Measurements from ENCODE around the gene IGDCC3. TPM values are rescaled to one million over a fixed set of nuclear protein-coding genes. Genes with fewer than 3 reads are reported as not detected.

IGDCC3 gene
- polyA plus RNA-seq, 1 donor from 2014 or later, result 14.4 TPM

DNA sequence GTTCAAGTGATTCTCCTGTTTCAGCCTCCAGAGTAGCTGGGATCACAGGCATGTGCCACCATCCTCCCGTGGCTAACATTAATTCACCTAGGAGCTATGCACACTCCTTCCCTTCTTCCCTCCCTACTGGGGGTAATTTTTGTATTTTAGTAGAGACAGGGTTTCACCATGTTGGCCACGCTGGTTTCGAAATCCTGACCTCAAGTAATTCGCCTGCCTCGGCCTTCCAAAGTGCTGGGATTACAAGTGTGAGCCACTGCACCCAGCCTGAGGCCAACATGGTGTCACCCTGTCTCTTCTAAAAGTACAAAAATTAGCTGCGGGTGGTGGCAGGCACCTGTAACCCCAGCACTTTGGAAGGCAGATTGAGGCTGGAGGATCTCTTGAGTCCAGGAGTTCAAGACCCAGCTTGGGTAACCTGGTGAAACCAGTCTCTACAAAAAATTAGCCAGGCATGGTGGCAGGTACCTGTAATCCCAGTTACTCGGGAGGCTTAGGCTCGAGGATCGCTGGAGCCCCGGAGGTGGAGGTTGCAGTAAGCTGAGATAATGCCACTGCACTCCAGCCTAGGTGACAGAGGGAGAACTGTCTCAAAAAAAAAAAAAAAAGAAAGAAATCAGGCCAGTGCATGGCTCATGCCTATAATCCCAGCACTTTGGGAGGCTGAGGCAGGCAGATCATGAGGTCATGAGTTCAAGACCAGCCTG is 67.2 kb downstream of the IGDCC3 start:
- no peak overlapping the region for H3K9ac ChIP-seq (ENCODE audit: low read length)
- no peak overlapping the region for H3K4me3 ChIP-seq (ENCODE audit: low read length)
- no peaks in the 10 kb centered on the region for H3K36me3 ChIP-seq (ENCODE audit: insufficient read depth, low read length)
- no peak overlapping the region for H3K4me2 ChIP-seq (ENCODE audit: low read length)
- no peaks in the 10 kb centered on the region for H3F3A ChIP-seq (ENCODE audit: insufficient read depth, low read length, poor library complexity, severe bottlenecking)
- H2AFZ ChIP-seq (ENCODE audit: low read depth, low read length), result no peak overlapping the region
- H3K79me2 ChIP-seq (replicated peaks; ENCODE audit: insufficient read depth, low read length), result no peaks in the 10 kb centered on the region
- TF ChIP-seq EZH2 (IDR thresholded peaks at IDR 0.05; ENCODE audit: borderline replicate concordance, insufficient read depth, low read length, poor library complexity, severe bottlenecking), result no peak
- no peak for TF ChIP-seq EP300 (conservative IDR thresholded peaks at IDR 0.05; ENCODE audit: poor library complexity, severe bottlenecking)
- no peak for TF ChIP-seq TAF1 (IDR thresholded peaks at IDR 0.05; ENCODE audit: low read depth)
- TF ChIP-seq CTCF (IDR thresholded peaks at IDR 0.05; ENCODE audit: poor library complexity, severe bottlenecking), result no peak
- TF ChIP-seq, protein P1, sequence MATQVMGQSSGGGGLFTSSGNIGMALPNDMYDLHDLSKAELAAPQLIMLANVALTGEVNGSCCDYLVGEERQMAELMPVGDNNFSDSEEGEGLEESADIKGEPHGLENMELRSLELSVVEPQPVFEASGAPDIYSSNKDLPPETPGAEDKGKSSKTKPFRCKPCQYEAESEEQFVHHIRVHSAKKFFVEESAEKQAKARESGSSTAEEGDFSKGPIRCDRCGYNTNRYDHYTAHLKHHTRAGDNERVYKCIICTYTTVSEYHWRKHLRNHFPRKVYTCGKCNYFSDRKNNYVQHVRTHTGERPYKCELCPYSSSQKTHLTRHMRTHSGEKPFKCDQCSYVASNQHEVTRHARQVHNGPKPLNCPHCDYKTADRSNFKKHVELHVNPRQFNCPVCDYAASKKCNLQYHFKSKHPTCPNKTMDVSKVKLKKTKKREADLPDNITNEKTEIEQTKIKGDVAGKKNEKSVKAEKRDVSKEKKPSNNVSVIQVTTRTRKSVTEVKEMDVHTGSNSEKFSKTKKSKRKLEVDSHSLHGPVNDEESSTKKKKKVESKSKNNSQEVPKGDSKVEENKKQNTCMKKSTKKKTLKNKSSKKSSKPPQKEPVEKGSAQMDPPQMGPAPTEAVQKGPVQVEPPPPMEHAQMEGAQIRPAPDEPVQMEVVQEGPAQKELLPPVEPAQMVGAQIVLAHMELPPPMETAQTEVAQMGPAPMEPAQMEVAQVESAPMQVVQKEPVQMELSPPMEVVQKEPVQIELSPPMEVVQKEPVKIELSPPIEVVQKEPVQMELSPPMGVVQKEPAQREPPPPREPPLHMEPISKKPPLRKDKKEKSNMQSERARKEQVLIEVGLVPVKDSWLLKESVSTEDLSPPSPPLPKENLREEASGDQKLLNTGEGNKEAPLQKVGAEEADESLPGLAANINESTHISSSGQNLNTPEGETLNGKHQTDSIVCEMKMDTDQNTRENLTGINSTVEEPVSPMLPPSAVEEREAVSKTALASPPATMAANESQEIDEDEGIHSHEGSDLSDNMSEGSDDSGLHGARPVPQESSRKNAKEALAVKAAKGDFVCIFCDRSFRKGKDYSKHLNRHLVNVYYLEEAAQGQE (IDR thresholded peaks at IDR 0.05; ENCODE audit: borderline replicate concordance), result no peak
- no peak for TF ChIP-seq RAD21 (conservative IDR thresholded peaks at IDR 0.05)
- no peak for TF ChIP-seq MXI1 (conservative IDR thresholded peaks at IDR 0.05; ENCODE audit: poor library complexity, severe bottlenecking)
- TF ChIP-seq POLR2AphosphoS5 (IDR thresholded peaks at IDR 0.05), result no peak
- no peak for TF ChIP-seq SMC3 (conservative IDR thresholded peaks at IDR 0.05; ENCODE audit: poor library complexity)
- no peaks in the 10 kb centered on the region for H4K20me1 ChIP-seq (ENCODE audit: insufficient read depth)
- no peak overlapping the region for H3K27ac ChIP-seq (ENCODE audit: low read length)
- no peaks in the 10 kb centered on the region for H3K27me3 ChIP-seq (ENCODE audit: insufficient read depth, low read depth, low read length)
- H3K9me3 ChIP-seq (ENCODE audit: low read length), result no peaks in the 10 kb centered on the region
- no peaks in the 10 kb centered on the region for H3K9me2 ChIP-seq (ENCODE audit: insufficient read depth, low read length)

DNA sequence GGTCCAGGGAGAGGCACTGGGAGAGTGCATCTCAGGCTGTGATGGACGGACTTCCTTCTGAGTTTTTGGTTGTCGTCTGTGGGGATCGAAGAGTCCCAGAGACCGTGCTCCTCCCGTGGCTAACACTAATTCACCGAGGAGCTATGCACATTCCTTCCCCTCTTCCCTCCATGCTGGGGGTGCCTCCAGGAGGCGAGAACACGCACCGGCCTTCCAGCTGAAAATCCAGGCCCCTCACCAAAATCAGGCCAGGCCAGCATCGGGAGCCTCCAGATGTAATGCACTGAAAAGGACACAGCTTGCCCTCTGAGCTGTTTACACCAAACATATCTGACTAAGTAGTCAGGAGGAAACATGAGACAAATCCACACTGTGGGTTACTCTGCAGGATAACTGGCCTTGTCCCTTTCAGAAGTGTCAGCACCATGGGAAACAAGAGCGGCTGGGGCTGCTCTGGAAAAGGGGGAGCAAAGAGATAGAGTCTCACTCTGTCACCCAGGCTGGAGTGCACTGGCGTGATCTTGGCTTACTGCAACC is 67.9 kb downstream of the IGDCC3 start:
- H3K9me3 ChIP-seq (ENCODE audit: low read length), result no peaks in the 10 kb centered on the region
- H4K20me1 ChIP-seq (ENCODE audit: insufficient read depth), result no peaks in the 10 kb centered on the region
- no peaks in the 10 kb centered on the region for H3K27me3 ChIP-seq (ENCODE audit: insufficient read depth, low read depth, low read length)
- no peak for TF ChIP-seq SMC3 (conservative IDR thresholded peaks at IDR 0.05; ENCODE audit: poor library complexity)
- H3K79me2 ChIP-seq (replicated peaks; ENCODE audit: insufficient read depth, low read length), result no peaks in the 10 kb centered on the region
- H3K4me3 ChIP-seq (ENCODE audit: low read length), result no peak overlapping the region
- H3K4me2 ChIP-seq (ENCODE audit: low read length), result no peak overlapping the region
- no peaks in the 10 kb centered on the region for H3K36me3 ChIP-seq (ENCODE audit: insufficient read depth, low read length)
- no peak overlapping the region for H2AFZ ChIP-seq (ENCODE audit: low read depth, low read length)
- H3F3A ChIP-seq (ENCODE audit: insufficient read depth, low read length, poor library complexity, severe bottlenecking), result no peaks in the 10 kb centered on the region
- H3K9me2 ChIP-seq (ENCODE audit: insufficient read depth, low read length), result no peaks in the 10 kb centered on the region
- H3K9ac ChIP-seq (ENCODE audit: low read length), result no peak overlapping the region
- H3K27ac ChIP-seq (ENCODE audit: low read length), result no peak overlapping the region
